ENCODE data around the gene DPT.

The DPT gene

DNA sequence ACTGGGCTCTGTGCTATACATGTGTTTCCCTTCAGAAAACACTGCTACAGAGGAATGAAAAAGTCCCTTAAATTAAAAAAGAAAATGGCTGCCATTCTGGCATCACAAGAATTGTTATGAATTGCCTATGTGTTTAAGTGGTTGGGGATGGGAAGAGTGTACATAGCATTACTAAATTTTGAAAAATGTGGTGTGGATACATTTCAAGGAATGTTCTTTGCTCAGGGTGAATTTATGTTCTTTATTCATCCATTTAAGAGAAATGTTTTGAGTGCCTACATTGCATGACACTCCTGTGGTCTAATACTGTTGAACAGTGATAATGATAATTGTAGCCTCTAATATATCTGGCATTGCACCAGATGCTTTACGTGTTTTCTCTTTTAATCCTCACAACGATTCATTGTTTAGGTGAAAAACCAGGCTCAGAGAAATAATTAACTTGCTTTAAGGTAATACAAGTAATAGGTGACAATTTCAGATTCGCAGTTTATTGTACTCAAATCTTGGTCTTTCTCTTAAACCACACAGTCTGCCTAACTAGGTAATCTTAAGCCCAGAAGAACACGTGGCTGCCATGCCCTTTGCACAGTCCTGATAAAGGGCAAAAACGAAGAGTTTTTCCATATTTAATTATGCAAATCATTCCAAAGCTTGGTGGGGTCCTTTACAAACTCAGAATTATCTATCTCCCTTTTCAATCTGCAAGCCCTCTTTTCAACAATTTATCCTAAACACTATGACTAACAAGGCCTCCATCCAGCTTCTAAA is 31.5 kb downstream of the DPT start:
- DNase-seq: no peak

- DNase-seq: no peak
Measured at GRCh38 chr1:168696125-168696760, 32.8 kb downstream of the DPT start.

- DNase-seq: no peak
Measured at GRCh38 chr1:168693872-168694238, 35.2 kb downstream of the DPT start.

DNA sequence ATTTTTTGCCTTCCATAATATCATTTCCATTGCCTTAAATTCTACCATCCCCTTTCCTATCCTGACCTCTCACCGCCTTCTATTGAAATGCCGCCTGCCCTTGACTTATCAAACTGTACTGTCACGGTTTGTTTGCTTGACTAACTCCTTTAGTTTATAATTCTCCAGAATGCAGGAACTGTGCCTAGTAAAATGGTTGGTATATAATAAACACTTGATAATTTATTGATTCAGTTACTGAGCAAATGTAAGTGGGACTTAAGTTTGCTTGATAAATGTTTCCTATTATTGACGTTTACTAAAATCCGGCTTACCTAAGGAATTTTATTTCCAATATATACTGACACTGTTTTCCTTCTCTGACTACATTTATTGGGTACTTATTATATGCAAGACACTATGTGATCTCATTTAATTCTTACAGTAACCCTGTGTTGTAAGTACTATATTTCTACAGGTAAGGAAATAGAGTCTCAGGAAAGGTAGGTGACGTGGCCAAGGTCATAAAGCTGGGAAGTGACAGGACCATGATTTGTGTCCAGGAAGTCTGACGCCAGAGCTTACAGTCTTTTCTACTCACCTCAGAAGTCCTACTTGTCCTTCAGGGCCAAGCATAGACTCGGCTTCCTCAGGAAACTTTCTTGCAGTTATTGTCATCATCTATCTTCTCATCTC is 35.7 kb downstream of the DPT start:
- DNase-seq: no peak

- DNase-seq: no peak
Measured at GRCh38 chr1:168692472-168692871, 36.5 kb downstream of the DPT start.

DNA sequence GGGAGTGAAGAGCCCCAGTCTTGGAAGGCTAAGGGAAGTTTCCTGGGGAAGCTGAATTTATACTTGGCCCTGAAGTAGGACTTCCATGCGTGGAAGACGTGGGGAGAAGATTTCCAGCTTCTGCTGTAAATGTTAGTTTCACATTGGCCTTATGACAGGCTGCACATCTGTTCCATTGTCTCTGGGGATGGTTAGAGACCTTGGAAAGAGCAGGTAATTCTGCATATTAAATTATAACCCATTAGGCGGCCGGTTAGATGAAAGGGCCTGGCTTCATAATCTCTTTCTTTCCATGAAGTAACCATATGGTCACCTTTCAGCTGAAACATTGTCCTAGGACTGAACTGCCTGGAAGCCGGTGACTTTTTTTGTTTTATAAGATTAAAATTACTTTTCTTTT is 37.5 kb downstream of the DPT start:
- no peak for DNase-seq

DNA sequence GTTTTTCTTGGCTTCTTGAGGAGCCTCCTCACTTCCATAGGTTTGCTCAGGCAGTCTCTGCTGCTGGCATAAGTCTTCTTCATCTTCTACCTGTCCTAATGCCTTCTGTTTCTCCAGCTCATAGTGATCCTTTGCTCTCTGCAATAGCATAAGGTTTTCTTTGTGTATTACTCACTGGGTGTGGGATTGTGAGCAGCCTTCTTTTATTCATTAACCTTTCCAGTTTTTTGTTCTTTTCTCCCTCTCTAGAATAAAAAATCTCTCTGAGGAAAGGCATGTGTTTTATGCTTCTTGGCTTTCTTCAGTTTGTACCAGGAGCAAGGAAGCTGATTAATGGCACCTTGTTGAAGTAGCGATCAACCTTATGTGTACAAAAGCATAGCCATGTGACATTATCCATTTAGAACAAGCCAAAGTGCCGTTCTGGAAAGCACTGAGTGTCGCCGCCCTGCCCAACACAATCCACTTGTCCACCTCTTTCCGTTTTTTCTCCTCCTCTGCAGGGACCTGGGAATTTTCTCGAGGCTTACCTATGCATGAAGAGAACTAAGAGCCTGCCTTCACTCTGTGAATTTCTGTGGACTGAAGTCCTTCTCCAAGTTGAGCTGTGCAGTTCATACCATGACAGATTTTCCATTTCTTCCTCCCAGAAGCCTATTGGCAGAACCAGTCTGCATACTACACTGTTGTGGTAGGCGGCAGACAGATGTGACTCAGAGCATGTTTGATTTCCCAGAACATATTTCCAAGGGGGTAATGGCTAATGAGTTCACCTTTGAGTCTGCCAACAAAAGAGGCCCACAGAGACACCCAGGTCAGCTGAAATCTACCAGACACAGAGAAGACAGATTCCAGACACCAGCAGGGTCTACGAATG is 39.0 kb downstream of the DPT start:
- DNase-seq: no peak

DNA sequence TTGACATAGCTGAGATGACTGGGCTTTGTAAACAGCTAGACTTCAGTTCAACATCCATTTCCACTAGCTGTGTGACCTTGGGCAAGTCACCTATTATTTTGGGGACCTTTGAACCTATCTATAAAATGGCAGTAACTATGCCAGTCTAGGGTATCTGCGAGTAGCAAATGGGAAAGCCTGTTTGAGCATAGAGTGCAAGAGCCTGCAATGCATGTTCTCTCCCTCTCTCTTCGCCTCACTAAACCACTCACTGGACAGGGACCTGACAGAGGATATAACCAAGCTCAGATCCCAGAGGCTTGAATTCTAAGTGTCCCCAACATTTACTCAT is 39.7 kb downstream of the DPT start:
- no peak for DNase-seq

- DNase-seq: peak; percentile 9
Measured at GRCh38 chr1:168688644-168689326, 40.2 kb downstream of the DPT start.

GRCh38 chr1:168687816-168688215 is 41.2 kb downstream of the DPT start:
- no peak for DNase-seq

- DNase-seq: no peak
Measured at GRCh38 chr1:168686666-168687065, 42.3 kb downstream of the DPT start.

DNA sequence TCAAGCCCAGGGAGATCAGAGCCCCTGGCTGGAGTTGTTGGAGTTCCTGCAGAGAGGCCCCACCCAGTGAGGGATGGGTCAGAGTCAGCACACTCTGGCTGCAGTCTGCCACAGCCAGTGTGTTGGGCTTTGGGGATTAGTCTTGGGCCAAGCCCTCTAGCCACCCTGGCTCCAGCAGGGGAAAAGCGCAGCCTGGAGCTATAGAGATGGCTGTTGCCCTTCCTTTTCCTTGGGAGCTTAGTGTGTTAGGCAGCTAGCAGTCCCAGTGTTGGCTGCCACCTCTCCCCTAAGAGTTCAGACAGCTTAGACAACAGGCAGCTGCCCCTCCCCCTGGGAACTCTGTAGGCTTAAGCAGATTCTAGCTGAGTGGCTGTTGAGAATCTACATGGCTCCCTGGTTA is 45.1 kb downstream of the DPT start:
- no peak for DNase-seq

- DNase-seq: no peak
Measured at GRCh38 chr1:168676861-168677260, 52.1 kb downstream of the DPT start.

GRCh38 chr1:168676029-168676812 is 52.8 kb downstream of the DPT start:
- no peak for DNase-seq

GRCh38 chr1:168673974-168674683 is 54.9 kb downstream of the DPT start:
- no peak for DNase-seq

DNA sequence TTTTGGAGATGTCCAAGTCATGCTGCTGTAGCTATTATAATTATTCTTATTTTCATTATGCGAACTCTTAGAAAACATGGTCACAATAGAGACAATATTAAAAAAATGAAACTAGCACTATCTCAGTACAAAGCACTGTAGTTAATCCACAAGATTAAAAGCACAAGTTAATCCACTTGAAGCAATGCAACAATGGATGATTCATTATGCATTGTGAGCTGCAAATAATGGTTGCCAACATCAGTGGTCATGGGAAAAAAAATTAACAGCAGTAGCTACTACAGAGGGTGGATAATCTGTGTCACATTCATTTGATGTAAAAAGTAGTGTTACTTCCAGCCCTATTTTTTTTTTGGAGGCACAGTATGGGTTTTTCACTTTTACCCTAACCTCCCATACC is 56.7 kb downstream of the DPT start:
- DNase-seq: no peak

- DNase-seq: no peak
Measured at GRCh38 chr1:168671782-168672181, 57.2 kb downstream of the DPT start.

- DNase-seq: no peak
Measured at GRCh38 chr1:168665975-168666374, 63.0 kb downstream of the DPT start.

DNA sequence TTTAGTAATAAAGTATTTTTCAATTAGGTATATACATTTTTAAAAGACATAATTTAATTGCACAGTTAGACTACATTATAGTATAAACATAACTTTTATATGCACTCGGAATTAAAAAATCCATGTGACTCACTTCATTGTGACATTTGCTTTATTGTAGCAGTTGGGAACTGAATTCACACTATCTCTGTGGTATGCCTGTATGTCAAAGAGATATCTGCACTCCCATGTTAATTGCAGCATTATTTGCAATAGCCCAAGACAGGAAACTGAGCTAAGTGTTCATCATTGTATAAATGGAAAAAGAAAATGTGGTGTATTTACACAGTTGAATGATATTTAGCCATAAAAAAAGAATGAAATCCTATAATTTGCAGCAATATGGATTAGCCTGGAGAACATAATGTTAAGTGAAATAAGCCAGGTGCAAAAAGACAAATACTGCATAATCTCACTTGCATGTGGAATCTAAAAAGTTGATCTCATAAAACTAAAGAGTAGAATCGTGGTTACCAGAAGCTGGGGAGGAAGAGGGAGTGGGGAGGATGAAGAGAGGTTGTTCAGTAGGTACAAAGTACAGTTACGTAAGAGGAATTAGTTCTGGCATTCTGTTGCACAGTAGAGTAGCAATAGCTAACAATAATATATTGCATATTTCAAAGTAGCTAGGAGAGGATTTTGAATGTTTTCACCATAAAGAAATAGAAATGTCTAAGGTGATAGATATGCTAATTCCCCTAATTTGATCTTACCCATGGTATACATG is 64.8 kb downstream of the DPT start:
- peak; percentile 28 for DNase-seq

DNA sequence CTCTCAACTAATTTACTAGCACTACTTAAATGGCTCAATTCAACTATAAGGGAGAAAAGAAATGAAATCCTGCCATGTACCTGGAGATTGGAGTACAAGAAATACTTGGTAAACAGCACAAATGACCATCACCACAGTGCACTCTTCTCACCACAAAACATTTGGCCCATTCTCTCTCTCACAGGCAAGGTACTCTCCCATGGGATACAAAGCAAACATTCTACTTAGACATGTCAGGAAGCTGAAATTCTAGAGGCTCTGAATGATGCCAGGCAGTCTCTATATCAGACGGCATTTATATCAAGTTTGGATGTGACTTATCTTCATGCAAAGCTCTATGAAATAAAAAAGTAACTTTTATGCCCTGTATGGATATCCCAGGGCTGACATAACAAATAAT is 72.5 kb downstream of the DPT start:
- peak; percentile 63 for DNase-seq

All from NCI-H1436 (cell line).